NCI-H2227 (cell line): ENCODE data around the gene NTRK2.

ENCODE experiments used
- DNase-seq: peaks from one replicate; lab custom pipeline; 2025; ENCODE audit not compliant: unreplicated experiment; lab: John Stamatoyannopoulos, UW

NTRK2 gene

DNA sequence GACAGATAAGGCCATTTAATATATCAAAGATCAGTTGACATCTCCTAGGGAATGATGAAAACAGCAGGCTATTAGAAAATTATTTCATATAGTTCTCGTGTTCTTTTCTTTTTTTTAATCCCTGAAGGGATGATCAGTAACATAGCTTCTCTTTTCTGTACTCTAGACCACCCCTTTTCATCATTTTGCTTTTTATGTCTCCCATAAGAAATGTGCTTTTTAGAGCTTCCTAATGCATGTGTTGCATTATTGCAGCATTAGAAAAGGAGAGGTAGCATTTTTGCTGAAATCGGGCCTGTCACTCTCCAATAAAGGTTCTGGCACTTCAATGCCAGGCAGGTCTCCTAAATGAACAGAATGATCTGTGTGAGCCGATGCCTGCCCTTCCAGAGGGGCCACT is 143.3 kb downstream of the NTRK2 start:
- no peak for DNase-seq

DNA sequence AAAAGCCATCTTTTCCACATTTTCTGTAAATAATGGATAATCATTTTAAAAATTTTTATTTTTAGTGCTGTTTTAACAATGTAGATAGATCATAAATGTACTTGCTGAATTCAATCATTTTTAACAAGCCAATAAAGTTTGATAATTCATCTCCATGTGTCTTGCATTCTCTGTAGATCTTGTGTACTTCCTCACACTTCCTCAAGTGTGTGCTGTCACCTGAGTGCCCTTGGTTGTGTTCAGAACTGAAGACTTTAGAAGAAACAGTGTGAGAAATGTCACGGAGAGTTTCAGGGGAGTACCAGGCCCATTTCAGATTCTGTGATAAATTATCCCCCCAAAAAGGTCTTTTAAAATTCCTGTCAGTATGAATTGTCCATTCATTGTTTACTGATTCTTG is 146.0 kb downstream of the NTRK2 start:
- DNase-seq = no peak

DNA sequence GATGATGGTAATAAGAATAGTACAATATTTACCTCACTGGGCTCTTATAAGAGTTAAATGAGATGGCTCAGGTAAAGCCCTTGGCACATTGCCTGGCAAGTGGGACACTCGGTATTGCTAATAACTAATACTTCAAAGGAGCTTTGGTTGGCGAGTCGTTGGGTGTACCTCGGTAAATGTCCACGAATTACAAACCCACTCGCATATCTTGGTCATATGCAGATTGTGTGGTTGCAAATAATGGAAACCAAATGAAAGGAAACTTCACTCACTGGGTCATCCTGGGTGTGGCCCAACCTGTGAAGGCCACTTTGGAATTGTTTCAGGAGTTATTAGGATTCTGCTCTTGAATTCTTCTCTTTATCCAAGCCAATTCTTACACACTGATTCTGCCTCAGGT is 147.5 kb downstream of the NTRK2 start:
- no peak for DNase-seq

DNA sequence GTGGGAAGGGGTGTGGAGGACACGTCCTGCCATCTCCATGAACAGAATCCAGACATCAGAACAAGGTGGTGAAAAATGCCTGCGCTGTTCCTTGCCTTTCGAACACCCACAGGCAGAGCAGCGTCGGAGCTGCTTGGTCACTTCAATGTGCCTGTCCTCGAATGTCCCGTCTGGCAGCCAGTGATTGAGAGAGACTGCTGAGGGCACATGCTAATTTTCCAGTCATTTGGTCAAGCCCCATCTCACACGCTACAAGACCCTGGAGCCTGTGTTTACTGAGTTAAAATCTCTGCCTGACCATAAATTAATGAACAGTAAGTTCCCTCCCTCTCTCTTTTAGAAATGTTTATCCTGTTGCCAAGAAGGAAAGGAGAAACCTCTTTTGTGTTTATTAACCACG is 149.3 kb downstream of the NTRK2 start:
- no peak for DNase-seq

DNA sequence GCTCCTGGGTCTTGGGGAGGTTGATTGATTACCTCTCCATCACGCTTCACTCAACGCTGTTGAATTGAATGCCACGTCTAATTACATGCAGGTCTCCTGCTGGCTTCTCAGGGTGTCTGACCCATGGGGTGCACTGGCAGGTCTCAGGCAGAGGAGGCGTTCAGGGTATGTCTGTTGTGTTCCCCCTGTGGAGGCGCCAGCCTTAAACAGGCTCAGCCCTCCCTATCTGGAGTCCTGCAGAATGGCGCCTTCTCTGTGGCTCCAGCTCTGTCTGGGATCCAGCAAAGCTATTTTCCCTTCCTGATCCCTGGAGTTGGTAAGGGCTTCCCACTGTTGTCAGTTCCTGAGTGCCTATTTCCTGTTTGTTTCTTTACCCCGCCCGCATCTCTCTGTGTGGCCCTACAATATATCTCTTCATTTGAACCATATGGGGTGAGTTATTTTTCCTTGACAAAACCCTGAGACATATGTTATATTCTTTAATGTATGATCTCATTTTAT is 150.0 kb downstream of the NTRK2 start:
- peak; percentile 19 for DNase-seq

DNA sequence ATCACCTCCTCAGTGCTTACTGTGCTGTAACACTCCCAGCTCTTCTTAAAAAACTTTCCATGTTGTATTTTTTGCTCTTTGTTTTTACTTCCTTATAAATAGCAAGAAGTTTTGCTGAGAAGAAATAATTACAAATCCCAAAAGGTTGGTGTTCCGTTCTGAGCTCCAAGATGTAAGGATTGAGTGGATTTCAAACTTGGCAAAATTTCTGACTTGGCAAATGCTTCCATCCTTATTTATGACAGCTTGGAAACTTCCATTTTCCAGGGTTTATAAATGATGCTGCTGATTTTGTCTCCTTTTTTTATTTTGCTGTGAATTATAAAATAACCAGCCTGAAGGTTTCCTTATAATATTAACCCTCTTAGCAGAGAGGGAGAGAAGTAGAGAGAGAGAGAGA is 151.9 kb downstream of the NTRK2 start:
- no peak for DNase-seq

DNA sequence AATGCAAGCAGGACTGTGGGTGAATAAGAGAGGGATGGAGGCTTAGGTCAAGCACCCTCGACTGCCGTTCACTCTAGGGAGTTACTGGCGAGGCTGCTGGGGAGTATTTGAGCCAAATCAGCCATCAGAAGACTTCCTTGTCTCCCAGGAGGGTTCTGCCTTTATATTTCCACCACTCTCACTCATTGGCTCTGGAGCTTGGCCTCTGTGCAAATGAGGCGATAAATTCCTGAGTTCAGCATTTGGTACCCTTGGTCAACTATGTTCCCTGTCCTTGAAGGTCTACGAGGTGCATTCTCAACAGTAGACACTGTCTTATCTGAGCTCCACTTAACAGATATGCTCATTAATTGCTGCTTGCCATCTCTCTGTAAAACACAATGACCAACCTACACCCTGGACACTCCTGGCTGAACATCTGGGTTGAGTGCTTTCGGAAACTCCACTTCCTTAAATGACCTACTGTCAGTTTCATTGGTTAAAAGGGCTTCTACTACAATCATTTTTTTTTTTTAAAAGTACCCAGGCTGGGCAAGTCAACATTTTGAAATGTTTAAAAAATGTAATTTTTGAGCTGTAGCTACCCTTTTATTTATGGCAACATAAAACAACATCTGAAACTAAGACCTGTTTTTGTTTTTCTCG is 153.2 kb downstream of the NTRK2 start:
- DNase-seq = no peak

DNA sequence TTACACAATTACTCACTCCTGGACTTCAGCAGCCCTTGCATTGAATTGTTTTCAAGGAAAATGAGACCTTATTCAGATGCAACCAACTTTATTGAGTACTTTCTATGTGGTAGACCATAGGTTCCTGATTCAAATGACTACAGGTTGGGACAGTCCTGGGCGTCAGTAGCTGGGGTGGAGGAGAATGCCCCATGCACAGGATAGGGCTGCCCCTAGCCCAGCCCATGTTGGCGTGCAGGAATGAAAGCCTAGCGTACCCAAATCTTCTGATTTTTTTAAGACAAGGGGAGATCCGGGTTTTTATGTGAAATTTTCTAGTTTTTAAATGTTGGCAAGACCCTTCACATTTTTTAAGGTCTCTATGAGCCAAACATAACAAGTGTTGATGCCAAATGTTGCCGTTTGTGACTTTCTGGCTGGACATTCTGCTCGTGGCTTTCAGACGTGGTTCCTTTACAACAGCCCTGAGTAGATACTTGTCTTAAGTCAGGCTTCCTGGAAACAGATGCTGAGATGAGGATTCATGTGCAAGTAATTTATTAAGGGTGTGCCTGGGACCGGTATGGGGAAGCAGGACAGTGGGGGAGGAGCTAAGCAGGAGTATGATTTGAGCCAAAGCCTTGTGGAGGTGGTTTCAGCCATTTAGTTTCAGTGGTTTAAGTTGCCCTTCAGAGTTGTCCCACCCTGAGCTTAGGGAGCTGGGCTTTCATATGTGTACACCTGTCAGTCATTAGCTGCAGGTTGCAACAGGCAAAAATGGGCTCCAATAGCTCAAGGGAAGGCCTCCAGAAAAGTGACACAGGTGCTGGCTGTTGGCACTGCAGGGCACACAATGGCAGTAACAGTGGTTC is 154.1 kb downstream of the NTRK2 start:
- no peak for DNase-seq

DNA sequence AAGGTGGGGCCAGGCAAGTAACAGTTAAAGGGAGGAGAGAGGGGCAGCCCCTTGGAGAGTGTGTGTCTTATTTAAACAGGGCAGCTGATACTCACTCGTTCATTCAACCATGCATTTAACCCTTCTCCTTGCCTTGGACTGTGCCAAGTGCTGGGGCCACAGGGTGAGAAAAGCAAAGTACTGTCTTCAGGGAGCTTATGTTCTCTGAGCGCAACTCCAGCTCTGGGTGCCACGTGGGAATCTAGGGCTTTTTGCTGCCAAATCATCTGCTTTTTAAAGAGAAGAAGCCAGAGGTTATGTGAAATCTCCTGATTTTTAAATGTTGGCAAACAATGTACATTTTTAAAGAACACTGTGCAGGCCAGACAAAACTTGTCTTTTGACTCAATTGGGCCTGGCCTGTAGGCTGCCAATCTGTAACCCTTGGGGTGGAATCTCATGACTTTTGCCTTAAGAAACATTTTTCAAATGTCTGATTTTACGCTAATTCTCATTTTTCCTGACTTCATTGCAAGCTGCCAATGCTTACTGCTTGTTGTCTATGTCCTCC is 157.8 kb downstream of the NTRK2 start:
- no peak for DNase-seq

DNA sequence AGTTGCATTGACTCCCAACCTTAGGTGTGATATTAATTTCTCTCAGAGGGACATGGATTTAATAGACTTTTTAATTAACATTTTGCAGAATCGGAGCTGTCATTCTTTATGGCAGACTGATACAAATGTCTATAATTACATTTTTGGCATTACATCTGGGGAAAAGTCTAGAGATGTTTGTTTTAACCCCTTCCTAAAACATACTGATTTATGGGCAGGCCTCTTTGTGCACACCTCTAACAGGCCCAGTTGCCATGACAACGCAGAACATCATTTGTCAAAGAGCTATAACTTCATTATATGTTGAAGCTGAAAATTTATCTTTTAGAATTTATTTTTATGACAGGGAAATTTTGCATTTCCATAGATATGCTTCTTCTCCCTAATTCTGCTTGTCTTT is 158.5 kb downstream of the NTRK2 start:
- no peak for DNase-seq

DNA sequence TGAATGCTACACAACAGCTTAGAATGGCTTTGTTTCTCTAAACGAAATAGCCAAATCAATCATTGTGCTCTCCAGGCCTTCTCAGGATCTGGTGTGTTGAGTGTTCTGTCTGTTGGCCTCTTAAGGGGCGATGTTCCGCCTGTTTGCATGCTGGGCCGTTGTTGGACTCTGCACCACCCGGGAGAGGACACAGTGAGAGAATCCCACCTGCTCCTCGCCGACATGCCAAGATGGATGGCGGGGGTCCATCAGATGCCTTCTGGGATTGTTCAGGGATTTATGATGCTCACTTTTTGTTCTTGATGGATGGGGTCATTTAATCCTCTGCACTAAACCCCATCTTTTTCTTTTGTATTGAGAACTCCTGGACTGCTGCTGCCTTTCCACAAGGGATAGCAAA is 159.9 kb downstream of the NTRK2 start:
- no peak for DNase-seq

DNA sequence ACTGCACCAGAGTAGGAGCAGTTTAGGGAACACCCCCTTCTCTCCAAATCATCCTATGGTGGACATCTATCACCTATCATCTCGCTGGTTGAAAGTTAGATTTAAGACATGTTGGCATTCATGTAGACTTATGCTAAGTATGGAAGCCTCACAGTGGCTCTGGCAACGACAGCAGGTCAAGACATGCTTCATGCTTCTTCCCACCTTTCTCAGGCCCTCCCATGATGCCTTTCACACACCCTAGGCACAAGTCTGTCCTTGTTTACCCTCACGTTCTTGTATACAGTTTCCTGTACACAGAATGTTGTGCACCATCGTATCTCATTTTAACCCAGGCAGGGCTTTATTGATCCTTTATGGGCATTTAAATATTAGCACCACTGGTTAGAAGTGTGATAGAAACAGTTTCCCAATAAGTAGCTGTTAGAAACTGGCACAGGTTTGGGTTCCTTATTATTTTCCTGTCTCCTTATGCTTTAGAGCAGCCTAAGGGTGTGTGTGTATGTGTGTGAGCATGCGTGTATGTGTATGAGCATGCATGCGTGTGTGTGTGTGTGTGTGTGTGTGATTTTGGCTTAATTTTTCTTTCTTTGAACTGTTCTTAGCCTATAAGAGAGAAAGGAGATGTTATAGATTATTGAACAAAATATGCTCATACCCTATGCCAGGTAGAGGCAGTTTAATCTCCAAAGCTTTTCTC is 160.6 kb downstream of the NTRK2 start:
- DNase-seq = no peak

DNA sequence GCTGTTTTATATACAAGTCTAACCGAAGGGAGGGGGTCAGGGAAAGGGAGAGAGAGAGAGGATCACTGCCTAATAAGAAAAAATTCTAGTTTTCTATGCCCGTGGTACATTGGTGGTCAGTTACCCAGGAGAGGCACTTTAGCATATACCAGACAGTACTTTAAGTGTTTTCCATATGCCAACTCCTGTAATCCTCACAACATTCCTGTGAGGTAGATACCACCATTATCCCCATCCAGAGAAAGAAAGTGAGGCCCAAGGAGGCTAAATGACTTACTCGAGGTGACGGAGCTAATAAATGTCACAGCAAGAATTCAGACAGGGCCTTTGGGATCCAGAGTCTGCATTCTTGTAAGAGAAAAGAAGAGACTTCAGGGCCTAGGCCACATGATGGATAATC is 161.8 kb downstream of the NTRK2 start:
- DNase-seq = no peak

DNA sequence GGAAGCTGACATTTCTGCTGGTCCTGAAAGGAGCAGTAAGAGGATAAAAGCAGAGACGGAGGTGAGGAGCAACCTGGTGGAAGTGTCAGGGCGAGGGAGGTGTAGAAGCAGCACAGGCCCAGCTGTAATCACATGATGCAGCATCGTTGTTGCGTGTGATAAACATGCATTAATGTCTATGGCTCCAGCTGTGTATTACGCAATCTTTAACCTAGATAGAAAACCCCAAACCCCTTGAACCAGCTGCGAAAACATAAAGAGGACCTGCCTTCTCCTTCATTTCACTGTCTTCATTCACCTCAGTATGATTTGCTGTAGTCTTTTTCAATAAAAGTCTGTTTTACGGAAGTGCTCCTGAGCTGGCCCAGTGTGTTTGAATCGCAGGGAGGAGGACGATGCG is 162.9 kb downstream of the NTRK2 start:
- DNase-seq = no peak

DNA sequence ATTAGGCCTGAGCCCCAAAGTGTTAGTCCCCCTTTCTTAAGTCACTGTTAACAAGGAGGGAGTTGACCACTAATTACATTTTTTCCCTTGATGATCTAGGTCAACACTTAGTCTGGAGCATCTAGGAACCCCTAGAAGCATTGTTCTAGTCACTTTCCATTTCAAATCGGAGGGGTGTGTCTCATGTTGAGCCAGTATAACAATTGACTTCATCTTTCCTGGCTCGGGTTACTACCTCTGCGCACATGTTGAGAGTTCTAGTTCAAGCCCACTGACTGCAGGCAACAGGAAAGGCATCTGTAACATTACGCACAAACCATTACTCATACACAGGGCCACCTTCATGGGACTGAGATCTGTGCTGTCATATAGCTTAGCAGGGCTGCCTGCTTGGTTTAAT is 164.9 kb downstream of the NTRK2 start:
- DNase-seq = no peak

DNA sequence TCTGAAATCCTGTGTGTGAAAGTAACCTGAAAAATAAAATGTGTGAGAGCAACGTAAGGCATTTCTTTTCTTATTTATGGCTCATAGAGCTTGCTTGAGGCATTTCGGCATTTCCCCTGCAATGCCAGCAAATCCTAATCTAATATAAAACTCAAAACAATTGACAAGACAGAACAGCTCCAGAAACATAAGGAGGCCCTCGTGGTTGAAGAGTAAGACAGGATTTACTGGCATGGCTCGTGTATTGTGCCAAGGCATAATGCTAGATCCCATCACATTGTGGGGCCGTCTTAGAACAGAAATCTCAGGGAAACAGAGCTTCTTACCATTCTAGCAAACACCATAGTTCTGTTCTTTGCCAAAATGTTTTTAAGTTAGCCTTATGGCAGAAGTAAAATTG is 166.2 kb downstream of the NTRK2 start:
- DNase-seq = no peak

DNA sequence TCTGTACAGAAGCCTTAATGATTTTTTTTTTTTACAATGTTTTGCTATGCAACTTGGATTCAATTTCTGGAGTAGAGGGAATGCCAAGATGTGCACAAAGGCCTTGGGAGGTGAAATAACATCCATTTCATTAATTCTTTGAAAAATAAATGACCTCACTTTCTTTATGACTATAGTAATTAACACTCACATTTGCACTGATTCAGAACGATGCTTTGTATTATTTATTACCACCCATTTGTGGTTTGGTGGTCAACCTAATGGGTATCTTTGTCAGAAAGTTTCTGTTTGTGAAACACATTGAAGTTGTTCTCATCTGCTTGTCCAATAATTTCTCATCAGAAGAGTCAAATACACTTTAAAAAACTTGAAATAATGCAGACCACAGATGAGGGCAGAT is 169.3 kb downstream of the NTRK2 start:
- no peak for DNase-seq

DNA sequence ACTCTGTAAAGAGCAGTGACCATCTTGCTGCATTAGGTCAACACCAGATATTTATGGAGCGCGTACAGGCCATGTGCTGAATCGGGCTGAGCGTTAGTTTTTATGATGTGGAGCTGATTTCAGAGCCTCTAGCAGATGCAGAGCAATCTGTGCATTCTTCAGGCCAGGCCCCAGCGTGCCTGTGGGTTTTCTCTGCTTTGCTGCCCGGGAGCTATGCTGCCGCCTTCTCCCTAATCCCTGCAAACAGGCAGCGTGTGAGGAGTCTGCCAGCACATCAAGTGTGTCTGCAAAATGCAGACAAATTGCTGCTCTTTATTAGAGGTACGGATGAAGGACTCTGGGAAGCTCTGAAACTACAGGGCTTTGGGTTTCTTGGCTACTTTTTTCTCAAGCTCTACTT is 170.0 kb downstream of the NTRK2 start:
- DNase-seq = peak; percentile 38

DNA sequence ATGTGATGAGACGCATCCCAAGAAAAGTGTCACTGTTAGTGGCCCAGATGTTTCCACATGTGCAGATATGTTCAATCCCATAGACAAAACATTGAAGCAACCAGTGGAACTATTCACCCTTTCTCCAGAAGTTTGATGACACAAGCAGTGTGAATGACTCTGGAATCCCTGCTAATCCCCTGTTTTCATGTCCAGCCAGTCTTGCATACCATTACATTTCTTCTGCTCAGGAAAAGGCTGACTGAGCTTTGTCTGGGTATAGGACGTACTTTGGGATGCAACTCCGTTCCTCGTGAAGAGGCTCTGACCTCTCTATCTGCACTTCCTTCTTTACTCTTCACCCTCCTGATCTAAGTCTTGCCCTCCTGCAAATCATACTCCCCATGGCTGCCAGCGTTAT is 172.4 kb downstream of the NTRK2 start:
- DNase-seq = no peak

DNA sequence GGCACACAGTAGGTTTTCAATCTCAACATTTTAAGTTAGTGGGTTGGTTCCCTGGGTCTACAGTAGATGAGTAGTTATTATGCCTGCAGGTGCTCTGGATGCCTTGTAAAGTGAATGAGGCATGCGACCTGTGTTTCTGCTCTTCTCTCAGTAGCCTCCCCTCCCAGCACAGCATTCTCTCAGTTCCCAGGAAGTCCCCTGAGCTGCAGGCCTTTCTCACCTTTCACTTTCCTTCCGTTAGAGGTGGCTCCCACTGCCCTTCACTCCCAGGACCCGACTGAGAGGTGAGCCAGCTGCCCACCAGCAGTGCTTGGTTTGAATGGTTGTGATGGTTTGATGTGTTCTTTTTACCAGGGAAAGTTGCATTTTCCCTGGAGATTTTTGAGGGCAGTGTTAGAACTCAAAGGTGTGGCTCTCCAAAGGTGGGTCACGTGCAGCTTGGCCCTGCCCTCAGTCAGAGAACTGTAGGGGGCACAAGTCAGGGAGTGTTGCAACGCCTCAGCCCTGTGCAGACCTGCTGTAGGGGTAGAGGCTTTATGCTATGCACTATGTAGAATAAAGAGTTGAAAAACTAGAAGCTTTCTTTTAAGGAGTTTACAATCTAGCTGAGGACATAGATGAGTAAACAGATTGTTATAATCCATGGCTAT is 173.8 kb downstream of the NTRK2 start:
- DNase-seq = no peak
